HCT116 (cell line): Measurements from ENCODE around the gene SNRPA1. TPM values are rescaled to one million over a fixed set of nuclear protein-coding genes. Genes with fewer than 3 reads are reported as not detected.

Experiments
- ATAC-seq: fragments of 200-7000 bp; cut with Tn5 transposase; 2 replicates; pipeline ENCODE4 v1.9.1; 2020; ENCODE audit warnings: mild to moderate bottlenecking, moderate library complexity
- BruUV-seq: library from RNA; stranded (reverse); fragments of 400-500 nt; replicated peaks from 2 replicates; lab custom pipeline; 2021; lab: Mats Ljungman, UMichigan
- CTCF ChIA-PET: fragments of 300-600 bp; sonication (Branson Sonifier 250); formaldehyde crosslinking; loops from one replicate; lab custom pipeline; 2021; ENCODE audit warnings: antibody characterized with exemption; lab: Charles Lee
- POLR2A ChIA-PET: fragments of 300-600, 350-600 bp; sonication (Branson Sonifier 250); formaldehyde crosslinking; loops from one replicate; lab custom pipeline; 2021; ENCODE audit warnings: antibody characterized with exemption; lab: Charles Lee
- RAD21 ChIA-PET, 2 experiments: fragments of 300-600 bp; sonication (Branson Sonifier 250); formaldehyde crosslinking; loops; one replicate each; lab custom pipeline; 2023; ENCODE audit warnings: low total read pairs in 2 of 2; ENCODE audit not compliant: uncharacterized antibody in 2 of 2, unreplicated experiment in 2 of 2, low non-redundant PET in 1 of 2; lab: Charles Lee
- DNase-seq: peaks from one replicate; pipeline ENCODE4 v3.0.0-alpha.2; 2010; ENCODE audit warnings: low read depth, low spot score
- H2AFZ ChIP-seq: fragments of 200-600 bp; shearing (Covaris generic), sonication (generic); 2 replicates; pipeline ENCODE4 v1.6.1; 2017; ENCODE audit warnings: low read depth, mixed run types, mixed read lengths, antibody characterized with exemption, low read length; ENCODE audit not compliant: poor library complexity, severe bottlenecking
- H3K27ac ChIP-seq: 2 replicates; pipeline ENCODE4 v1.5.1; 2012; ENCODE audit warnings: low read depth, low read length
- H3K27me3 ChIP-seq: fragments of 200-600 bp; sonication (generic); 2 replicates; pipeline ENCODE4 v1.6.1; 2016; ENCODE audit warnings: mixed run types, low read length, mixed read lengths; ENCODE audit not compliant: insufficient read depth
- H3K36me3 ChIP-seq, 2 experiments: fragments of 200-500 bp in 1 of 2; fragments of 200-600 bp in 1 of 2; sonication (Bioruptor generic) in 1 of 2; sonication (generic) in 1 of 2; 2 replicates each; pipeline versions ENCODE4 v1.5.1 to v1.6.1; 2014 to 2016; ENCODE audit warnings: low read length in 2 of 2, inconsistent platforms in 1 of 2, mixed read lengths in 1 of 2, mixed run types in 1 of 2; ENCODE audit not compliant: insufficient read depth in 2 of 2, control insufficient read depth in 1 of 2
- H3K4me1 ChIP-seq, 2 experiments: fragments of 200-600 bp in 1 of 2; sonication (generic) in 1 of 2; 2 replicates each; pipeline versions ENCODE4 v1.5.1 to v1.6.1; 2012 to 2017; ENCODE audit warnings: low read length in 2 of 2, inconsistent platforms in 1 of 2, mild to moderate bottlenecking in 1 of 2, mixed read lengths in 1 of 2, mixed run types in 1 of 2, moderate library complexity in 1 of 2; ENCODE audit not compliant: insufficient read depth in 2 of 2, control insufficient read depth in 1 of 2
- H3K4me2 ChIP-seq: fragments of 200-600 bp; sonication (generic); 2 replicates; pipeline ENCODE4 v1.6.1; 2017; ENCODE audit warnings: mixed run types, low read length, mixed read lengths
- H3K4me3 ChIP-seq, 2 experiments: fragments of 200-600 bp in 1 of 2; sonication (generic) in 1 of 2; replicated peaks in 1 of 2; 2 replicates each; pipeline ENCODE4 v1.5.1; 2011 to 2016; ENCODE audit warnings: low read length in 2 of 2, control low read depth in 1 of 2, low read depth in 1 of 2, mild to moderate bottlenecking in 1 of 2, mixed read lengths in 1 of 2, mixed run types in 1 of 2
- H3K79me2 ChIP-seq: fragments of 200-600 bp; sonication (generic); 2 replicates; pipeline ENCODE4 v1.6.1; 2017; ENCODE audit warnings: mild to moderate bottlenecking, mixed run types, low read length, moderate library complexity, mixed read lengths; ENCODE audit not compliant: insufficient read depth
- H3K9ac ChIP-seq: fragments of 200-600 bp; sonication (generic); 2 replicates; pipeline ENCODE4 v1.6.1; 2016; ENCODE audit warnings: low read length, mixed read lengths
- H3K9me2 ChIP-seq: fragments of 200-600 bp; sonication (generic), shearing (Covaris generic); 2 replicates; pipeline ENCODE4 v1.6.1; 2017; ENCODE audit warnings: mixed run types, mild to moderate bottlenecking, moderate library complexity; ENCODE audit not compliant: insufficient read depth
- H3K9me3 ChIP-seq, 2 experiments: fragments of 200-500 bp in 1 of 2; fragments of 200-600 bp in 1 of 2; sonication (Bioruptor generic) in 1 of 2; sonication (generic) in 1 of 2; 2 replicates each; pipeline ENCODE4 v1.6.1; 2014 to 2017; ENCODE audit warnings: low read length in 2 of 2, mixed read lengths in 2 of 2, inconsistent platforms in 1 of 2, low read depth in 1 of 2, mild to moderate bottlenecking in 1 of 2, mixed run types in 1 of 2, moderate library complexity in 1 of 2; ENCODE audit not compliant: control insufficient read depth in 1 of 2, insufficient read depth in 1 of 2
- H4K20me1 ChIP-seq: fragments of 200-600 bp; sonication (generic), shearing (Covaris generic); 2 replicates; pipeline ENCODE4 v1.6.1; 2017; ENCODE audit warnings: mixed run types, mild to moderate bottlenecking, moderate library complexity; ENCODE audit not compliant: insufficient read depth
- CBX3 ChIP-seq: IDR thresholded peaks from 2 replicates; pipeline ENCODE4 v1.6.1; 2012; ENCODE audit warnings: low read depth
- CEBPB ChIP-seq: IDR thresholded peaks from 2 replicates; pipeline ENCODE4 v1.6.1; 2012; ENCODE audit warnings: low read depth
- EZH2phosphoT487 ChIP-seq: fragments of 200-600 bp; IDR thresholded peaks from 2 replicates; pipeline ENCODE4 v1.6.1; 2018; ENCODE audit warnings: antibody characterized with exemption, borderline replicate concordance
- JUND ChIP-seq: IDR thresholded peaks from 2 replicates; pipeline ENCODE4 v1.6.1; 2012
- POLR2A ChIP-seq: IDR thresholded peaks from 2 replicates; pipeline ENCODE4 v1.7.0; 2011; ENCODE audit warnings: borderline replicate concordance; ENCODE audit not compliant: insufficient read depth, insufficient read length; ENCODE audit errors: extremely low read depth
- POLR2AphosphoS5 ChIP-seq: IDR thresholded peaks from 2 replicates; pipeline ENCODE4 v1.6.1; 2011; ENCODE audit warnings: mild to moderate bottlenecking, low read depth, low read length, moderate library complexity
- RAD21 ChIP-seq: IDR thresholded peaks from 2 replicates; pipeline ENCODE4 v1.6.1; 2012; ENCODE audit warnings: low read depth, mild to moderate bottlenecking
- SIN3A ChIP-seq: IDR thresholded peaks from 2 replicates; pipeline ENCODE4 v1.6.1; 2012; ENCODE audit warnings: low read depth
- SP1 ChIP-seq: IDR thresholded peaks from 2 replicates; pipeline ENCODE4 v1.6.1; 2012; ENCODE audit warnings: low read depth
- TCF7L2 ChIP-seq: IDR thresholded peaks from 2 replicates; pipeline ENCODE4 v1.7.0; 2011; ENCODE audit warnings: borderline replicate concordance, inconsistent platforms; ENCODE audit not compliant: insufficient read depth, insufficient read length; ENCODE audit errors: extremely low read depth
- YY1 ChIP-seq: IDR thresholded peaks from 2 replicates; pipeline ENCODE4 v1.6.1; 2011; ENCODE audit warnings: low read length, low read depth, moderate library complexity, mild to moderate bottlenecking; ENCODE audit not compliant: insufficient replicate concordance; ENCODE audit errors: extremely low read depth
- ZFX ChIP-seq: fragments of 450-650 bp; IDR thresholded peaks from 2 replicates; pipeline ENCODE4 v1.6.1; 2017
- ZNF274 ChIP-seq: fragments of 200-500 bp; sonication (Bioruptor generic); IDR thresholded peaks from 2 replicates; pipeline ENCODE4 v1.6.1; 2014; ENCODE audit warnings: mild to moderate bottlenecking, low read depth, low read length, inconsistent platforms
- intact Hi-C: fragments of 100-400 bp; cut with micrococcal nuclease; formaldehyde crosslinking; loops from 2 replicates; pipeline ENCODE4 v1.10.0; 2022
- total RNA-seq: library from RNA; stranded (reverse); gene quantifications from one replicate; pipeline ENCODE4 v1.2.1, GENCODE V29; 2021; ENCODE audit not compliant: unreplicated experiment
- TF ChIP-seq, protein P1 (sequence below): IDR thresholded peaks from 2 replicates; pipeline ENCODE4 v1.6.1; 2011; ENCODE audit warnings: mild to moderate bottlenecking, low read length, moderate library complexity; ENCODE audit not compliant: insufficient replicate concordance; ENCODE audit errors: extremely low read depth
- TF ChIP-seq, protein P2 (sequence below): IDR thresholded peaks from 2 replicates; pipeline ENCODE4 v1.6.1; 2012
- TF ChIP-seq, protein P3 (sequence below): IDR thresholded peaks from 2 replicates; pipeline ENCODE4 v1.6.1; 2012

SNRPA1 gene
- total RNA-seq, 1 experiment from 2014 or later, result 104 TPM

DNA sequence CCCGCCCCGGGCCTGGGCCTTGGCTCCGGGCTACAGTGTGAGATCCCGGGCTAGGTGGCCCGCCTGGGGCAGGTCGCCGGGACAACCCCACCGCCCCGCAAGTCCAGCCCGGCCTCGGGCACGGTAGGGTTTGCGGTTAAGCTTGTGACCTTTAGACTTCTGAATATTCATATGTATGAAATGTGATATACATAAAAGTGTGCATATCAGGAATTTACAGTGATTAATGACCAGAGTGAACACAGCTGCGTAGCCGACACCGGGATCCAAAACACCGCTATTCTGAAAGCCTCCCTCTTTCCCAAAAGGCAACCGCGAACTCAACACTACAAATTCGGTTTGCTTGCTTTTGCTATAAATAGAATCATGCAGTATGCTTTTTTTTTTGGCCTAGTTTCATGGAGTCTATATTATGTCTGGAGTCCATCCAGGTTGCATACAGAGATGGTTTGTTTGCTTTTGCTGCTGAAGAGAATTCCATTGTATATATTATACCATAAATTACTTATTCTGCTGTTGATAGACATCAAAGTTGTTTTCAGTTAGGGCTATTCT lies 636 bp upstream of the SNRPA1 start:
- H3K9me3 ChIP-seq, result no peaks in the 10 kb centered on the region
- H3K27ac ChIP-seq, result peak overlapping the region; percentile 96
- no peak for TF ChIP-seq POLR2A
- TF ChIP-seq, protein P1, sequence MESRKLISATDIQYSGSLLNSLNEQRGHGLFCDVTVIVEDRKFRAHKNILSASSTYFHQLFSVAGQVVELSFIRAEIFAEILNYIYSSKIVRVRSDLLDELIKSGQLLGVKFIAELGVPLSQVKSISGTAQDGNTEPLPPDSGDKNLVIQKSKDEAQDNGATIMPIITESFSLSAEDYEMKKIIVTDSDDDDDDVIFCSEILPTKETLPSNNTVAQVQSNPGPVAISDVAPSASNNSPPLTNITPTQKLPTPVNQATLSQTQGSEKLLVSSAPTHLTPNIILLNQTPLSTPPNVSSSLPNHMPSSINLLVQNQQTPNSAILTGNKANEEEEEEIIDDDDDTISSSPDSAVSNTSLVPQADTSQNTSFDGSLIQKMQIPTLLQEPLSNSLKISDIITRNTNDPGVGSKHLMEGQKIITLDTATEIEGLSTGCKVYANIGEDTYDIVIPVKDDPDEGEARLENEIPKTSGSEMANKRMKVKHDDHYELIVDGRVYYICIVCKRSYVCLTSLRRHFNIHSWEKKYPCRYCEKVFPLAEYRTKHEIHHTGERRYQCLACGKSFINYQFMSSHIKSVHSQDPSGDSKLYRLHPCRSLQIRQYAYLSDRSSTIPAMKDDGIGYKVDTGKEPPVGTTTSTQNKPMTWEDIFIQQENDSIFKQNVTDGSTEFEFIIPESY, result no peak
- no peak for TF ChIP-seq JUND
- TF ChIP-seq CBX3, result no peak
- TF ChIP-seq RAD21, result no peak
- no peak for TF ChIP-seq ZNF274
- TF ChIP-seq SP1, result no peak
- no peak for TF ChIP-seq YY1
- no peak for TF ChIP-seq ZFX
- TF ChIP-seq EZH2phosphoT487, result no peak
- no peak for TF ChIP-seq SIN3A
- no peak for TF ChIP-seq CEBPB
- TF ChIP-seq POLR2AphosphoS5, result no peak
- TF ChIP-seq, protein P2, sequence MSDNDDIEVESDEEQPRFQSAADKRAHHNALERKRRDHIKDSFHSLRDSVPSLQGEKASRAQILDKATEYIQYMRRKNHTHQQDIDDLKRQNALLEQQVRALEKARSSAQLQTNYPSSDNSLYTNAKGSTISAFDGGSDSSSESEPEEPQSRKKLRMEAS, result no peak
- TF ChIP-seq TCF7L2, result no peak
- TF ChIP-seq, protein P3, sequence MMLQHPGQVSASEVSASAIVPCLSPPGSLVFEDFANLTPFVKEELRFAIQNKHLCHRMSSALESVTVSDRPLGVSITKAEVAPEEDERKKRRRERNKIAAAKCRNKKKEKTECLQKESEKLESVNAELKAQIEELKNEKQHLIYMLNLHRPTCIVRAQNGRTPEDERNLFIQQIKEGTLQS, result no peak
- TF ChIP-seq, all 23 proteins: peak for 0
- Histone ChIP-seq H4K20me1 (peaks cover 30% of the 10 kb centered on the region; the same call in 1 of the 2 replicates), H3K4me1 (peaks cover 15 to 28% of the 10 kb centered on the region in 2 experiments), H3K9ac (peak overlapping the region; percentile 98), H3K36me3 (peaks cover 2 to 11% of the 10 kb centered on the region in 2 experiments; a peak in 2 of 4 replicates), H2AFZ (peak overlapping the region; percentile 24), H3K4me2 (peak overlapping the region; percentile 90), H3K9me2 (no peaks in the 10 kb centered on the region), H3K4me3 (peak overlapping the region; percentile 57 to 96), H3K27me3 (no peaks in the 10 kb centered on the region), H3K79me2 (peaks cover 44% of the 10 kb centered on the region)
- no peak for DNase-seq
- intact Hi-C loops, result no loop called here
- TSS peak; percentile 79 for BruUV-seq
- RAD21 ChIA-PET, result no interaction called here
- ATAC-seq, result no peak
- POLR2A ChIA-PET, result no interaction called here
- CTCF ChIA-PET, result no interaction called here
